GM19463 (cell line): ENCODE data around the gene CEP126.

Source experiments
- ATAC-seq: cut with Tn5 transposase; IDR thresholded peaks from one replicate; pipeline ENCODE4 v1.9.1; 2021; ENCODE audit warnings: mild to moderate bottlenecking, moderate library complexity; ENCODE audit not compliant: unreplicated experiment

Gene CEP126, protein sequence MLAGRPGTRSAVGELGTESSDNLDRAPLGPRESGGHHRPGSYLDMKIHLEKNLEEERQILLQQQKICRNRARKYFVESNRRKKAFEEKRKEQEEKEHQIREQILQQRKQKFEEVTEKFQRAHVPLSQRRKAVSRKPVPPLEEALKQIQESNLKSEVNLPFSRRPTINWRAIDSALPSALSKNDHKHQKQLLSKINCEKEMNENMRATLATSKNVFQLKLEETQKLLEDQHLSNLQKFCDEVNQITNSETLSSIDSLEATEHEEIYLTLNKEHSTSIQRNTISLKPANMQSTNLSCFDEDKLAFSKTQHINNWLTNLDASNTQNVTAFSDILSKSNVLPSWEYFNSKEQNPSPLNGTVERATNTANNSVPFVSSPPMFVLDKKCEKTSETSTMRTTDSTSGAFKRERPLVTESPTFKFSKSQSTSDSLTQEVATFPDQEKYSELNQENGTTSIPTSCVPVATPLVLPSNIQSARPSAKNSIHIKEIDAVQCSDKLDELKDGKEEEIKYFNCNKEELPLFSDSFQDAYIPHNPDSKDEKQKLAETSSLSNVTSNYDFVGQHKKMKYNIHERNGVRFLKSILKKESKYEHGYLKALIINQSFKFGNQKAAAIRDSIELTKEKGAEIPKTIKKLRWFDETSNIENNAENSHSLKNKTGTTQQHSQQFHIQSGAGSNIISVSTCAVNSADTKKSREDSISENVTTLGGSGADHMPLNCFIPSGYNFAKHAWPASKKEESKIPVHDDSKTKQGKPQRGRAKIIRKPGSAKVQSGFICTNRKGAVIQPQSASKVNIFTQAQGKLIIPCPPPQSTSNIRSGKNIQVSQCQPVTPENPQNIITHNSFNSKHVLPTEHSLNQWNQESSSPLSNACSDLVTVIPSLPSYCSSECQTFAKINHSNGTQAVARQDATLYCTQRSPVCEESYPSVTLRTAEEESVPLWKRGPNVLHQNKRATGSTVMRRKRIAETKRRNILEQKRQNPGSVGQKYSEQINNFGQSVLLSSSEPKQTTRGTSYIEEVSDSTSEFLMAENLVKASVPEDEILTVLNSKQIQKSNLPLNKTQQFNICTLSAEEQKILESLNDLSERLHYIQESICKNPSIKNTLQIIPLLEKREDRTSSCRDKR

GRCh38 chr11:101914738-101915426 is at the start of gene CEP126:
TSS of gene CEP126 (plus strand) at chr11:101915010. CDS start at chr11:101915285, 275 bp downstream.
- peak; percentile 100 for ATAC-seq

DNA sequence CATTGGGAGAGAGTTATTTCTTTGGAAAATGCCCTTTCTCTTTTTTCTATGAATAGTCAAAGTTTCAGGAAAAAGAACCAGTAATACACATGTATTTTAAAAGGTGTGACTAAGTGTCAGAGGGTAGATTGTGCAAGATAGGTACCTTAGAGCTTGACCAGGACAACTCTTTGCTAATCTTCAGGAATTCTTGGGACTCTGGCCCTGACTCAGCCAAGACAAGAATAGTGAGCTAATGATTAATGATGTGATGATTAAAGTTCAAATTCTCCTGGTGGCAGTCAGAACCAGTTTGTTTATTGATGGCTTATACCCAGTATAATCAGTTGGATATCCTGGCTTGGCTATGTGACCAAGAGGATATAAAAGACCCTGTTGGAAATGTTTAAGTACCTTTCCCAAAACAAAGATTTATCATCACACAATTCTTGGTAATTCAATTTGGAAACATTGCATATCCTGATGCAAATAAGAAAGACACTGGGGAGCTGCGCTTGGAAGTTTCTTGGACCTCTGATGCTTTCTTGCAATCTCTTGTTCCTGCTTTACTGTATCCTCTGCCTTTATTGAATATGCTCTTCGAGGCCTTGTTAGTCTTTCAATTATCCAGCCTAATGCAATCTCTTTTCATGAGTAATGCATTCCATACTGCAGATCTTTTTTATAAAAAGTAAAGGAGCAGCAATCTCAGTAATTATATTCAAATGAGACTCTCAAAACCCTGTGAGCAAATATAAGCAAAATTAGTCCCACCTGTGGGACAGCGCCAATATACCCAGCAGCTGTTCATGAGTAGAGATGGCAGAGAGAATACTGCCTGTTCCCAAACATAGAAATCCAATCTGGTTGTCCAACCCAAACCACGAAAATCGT is 48.0 kb upstream of the CEP126 start:
- ATAC-seq = no peak

- ATAC-seq = no peak
Measured at GRCh38 chr11:101867951-101868350, 46.9 kb upstream of the CEP126 start.

DNA sequence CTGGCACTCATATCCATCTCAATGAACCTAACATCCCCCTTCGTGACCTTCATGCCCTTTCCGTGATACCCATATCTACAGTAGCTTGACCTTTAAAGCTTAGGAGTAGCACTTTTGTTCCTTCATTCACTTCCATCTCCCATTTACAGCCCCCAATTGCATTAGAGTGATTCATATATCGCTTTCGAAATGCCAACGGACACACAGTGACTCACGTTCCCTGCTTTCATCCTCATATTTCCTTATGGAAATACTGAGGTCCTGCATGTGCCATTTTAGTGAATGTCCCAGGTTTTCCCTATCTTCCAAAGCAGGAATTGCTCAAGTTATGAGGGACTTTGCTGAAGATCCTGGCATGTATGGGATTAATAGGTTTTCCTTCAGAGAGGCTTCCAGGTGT is 44.3 kb upstream of the CEP126 start:
- no peak for ATAC-seq

- ATAC-seq = no peak
Measured at GRCh38 chr11:101872171-101872882, 42.5 kb upstream of the CEP126 start.

- ATAC-seq = no peak
Measured at GRCh38 chr11:101880222-101880621, 34.6 kb upstream of the CEP126 start.

DNA sequence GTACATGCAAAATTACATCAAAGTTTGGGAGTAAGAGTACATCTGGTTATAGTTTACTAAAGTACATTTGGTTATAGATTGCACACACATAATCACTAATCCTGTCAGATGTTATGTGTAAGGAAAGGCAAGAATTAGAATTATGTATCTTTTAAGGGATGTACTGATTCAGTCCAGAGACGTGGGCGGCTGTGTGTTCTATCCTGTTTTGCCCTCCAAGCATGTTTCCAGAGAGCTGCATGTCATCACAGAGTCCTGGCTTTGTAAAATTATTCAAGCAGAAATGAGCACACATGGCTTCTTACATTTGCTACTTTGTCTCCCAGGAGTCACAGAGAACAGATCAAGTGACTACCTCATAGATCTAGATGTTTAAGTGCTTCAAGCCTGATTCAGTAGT is 33.2 kb upstream of the CEP126 start:
- no peak for ATAC-seq

- no peak for ATAC-seq
Measured at GRCh38 chr11:101885631-101886030, 29.2 kb upstream of the CEP126 start.

GRCh38 chr11:101889767-101890166 is 25.0 kb upstream of the CEP126 start:
- ATAC-seq = no peak

DNA sequence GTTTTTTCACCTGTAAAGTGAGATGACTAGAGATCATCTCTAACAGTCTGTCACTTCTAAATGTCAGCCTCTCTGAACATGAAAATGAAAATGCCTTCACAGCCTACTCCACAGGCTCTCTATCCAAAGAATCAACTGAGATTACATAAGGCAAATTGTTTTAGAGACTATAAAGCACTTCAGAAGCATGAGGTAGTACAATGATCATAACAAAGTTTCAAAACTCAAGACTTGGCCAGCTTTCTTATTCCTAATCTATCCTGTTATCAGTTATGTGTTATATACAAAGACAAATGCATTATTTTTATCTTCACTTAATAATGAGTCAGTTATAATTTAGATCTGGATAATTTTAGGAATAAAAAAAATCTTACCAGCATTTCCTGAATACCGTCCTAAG is 20.3 kb upstream of the CEP126 start:
- no peak for ATAC-seq

GRCh38 chr11:101907815-101908214 is 7.0 kb upstream of the CEP126 start:
- no peak for ATAC-seq

- no peak for ATAC-seq
Measured at GRCh38 chr11:101909087-101909486, 5.7 kb upstream of the CEP126 start.

DNA sequence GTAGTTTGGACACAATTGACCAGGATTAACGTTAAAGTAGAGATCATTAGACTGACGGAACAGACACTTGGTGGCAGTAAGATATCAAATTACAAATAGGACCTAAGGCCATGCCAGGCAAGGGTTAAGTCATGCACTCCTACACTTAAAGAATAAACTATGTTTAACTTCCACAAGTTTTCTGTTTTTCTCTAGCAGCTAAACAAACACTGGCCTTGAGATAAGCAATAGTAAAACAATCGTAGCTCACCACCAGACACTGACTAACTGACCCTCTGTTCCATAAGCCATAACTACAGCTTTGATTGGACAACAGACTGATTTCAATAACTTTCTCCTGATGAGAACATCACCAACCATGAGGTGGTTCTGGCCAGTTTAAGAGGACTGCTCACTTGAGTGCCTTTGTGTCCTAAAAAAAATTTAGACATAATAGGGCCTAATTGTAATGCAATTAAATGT is 2.0 kb upstream of the CEP126 start:
- ATAC-seq = no peak

DNA sequence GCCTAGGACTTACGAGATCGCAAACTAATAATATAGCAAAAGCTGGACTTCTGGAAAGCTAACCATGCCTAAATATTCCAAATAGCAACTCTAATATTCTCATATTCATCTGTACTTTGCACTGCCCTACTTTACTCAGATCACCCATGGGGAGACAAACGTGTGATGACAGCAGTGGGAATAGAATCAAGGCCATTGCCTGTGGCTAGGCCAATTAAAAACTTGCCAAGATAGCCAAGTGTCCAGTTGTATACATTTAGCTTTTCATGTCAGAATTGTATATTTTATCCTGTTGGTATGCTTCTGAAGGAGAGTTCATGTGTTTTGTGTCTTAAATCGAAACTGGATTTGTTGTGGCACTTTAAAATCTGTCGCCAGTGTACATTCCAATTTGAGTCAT is 1.2 kb upstream of the CEP126 start:
- no peak for ATAC-seq

DNA sequence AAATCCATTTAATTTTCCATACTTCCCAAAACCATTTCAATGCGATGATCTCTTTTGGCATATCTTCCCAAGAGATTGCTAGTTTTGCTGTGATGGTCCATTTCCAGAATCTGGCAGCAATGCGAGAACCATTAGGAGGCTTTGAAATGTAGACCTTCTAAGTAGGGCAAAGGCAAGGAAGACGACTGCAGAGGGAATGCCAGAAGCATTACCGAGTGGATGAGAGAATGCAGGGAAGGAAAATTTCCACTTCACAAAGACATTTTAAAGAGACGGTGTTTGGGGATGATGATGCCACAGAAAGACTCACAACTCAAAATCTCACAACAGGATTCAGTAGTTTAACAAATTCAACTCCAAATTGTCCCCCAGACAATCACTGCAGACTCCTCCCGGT is 471 bp upstream of the CEP126 start:
- ATAC-seq = no peak

DNA sequence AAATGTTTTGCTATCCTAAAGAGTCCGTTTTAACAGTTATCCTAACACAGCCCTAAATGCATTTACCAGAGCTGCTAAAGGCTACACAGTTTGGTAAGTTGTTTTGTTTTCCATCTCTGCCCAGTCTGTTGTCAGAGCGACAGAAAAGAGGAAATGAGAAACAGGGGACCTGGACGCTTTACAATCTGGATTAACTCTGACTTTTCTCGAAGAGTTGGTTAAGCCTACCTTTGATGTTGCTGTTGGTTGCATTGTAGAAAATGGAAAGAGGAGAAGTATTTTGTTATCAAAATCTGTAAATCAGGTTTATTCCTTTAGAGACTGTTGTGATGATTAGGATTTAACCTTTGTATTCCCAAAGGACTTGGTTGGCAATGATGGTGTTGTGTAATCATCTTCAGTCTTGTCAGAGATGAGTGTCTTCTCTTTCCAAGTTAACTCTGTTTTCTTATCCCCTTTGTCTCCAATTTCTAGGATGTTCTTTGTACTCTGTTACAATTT is 1.0 kb downstream of the CEP126 start:
- ATAC-seq = peak; percentile 19

DNA sequence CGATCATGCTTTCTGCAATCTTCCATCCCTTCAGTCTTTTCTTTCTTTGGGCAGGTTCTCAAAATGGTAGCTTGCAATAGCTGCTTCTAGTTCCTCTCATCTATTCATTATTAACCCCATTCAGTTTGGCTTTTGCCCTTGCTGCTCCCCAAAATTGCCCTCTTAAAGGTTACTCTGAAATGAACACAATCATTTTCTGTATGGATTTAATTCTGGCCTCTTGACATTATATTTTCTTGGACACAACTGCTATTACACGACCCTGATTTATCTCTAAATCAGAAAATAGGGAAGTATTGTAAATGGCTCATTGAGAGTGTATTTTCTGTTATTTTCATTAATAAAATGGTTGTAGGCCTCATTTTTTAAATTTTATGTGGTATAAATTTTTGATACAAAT is 1.6 kb downstream of the CEP126 start, which contains the start of gene ANGPTL5:
ANGPTL5 (minus strand) TSS at position 101 of the 400 bp plus-strand sequence. CDS start 8,613 bp downstream, outside the sequence.
- ATAC-seq = no peak

DNA sequence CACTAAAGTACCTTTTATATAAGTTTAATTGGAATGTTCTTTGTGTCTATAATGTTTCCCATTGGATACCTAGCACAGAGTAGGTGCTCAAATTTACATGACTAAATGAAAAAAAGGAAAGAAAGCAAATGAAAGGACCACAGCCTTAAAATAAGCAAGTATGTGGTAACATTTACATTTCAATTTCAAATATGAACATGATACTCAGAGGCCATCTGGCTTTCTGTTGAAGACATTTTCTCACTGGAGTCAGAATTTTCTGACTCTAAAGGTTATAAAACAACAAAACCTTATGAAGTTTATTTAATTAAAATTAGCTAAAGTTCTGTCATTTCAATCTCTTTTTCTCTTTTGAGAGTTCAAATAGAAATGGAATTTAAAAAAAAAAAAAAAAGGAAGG is 2.4 kb downstream of the CEP126 start:
- no peak for ATAC-seq

GRCh38 chr11:101920992-101921391 is 6.2 kb downstream of the CEP126 start:
- ATAC-seq = no peak
